Caco-2 (cell line): ENCODE measurements around the gene PSMA6. TPM values are rescaled to one million over a fixed set of nuclear protein-coding genes. Genes with fewer than 3 reads are reported as not detected.

Experiments used
- BruUV-seq: library from RNA; stranded (reverse); fragments of 400-500 nt; replicated peaks from 2 replicates; lab custom pipeline; 2021; lab: Mats Ljungman, UMichigan
- CTCF ChIA-PET: fragments of 300-600 bp; sonication (Branson Sonifier 250); formaldehyde crosslinking; loops from one replicate; lab custom pipeline; 2022; ENCODE audit warnings: antibody characterized with exemption; lab: Charles Lee
- POLR2A ChIA-PET: fragments of 300-600 bp; sonication (Branson Sonifier 250); formaldehyde crosslinking; loops from one replicate; lab custom pipeline; 2022; ENCODE audit warnings: antibody characterized with exemption; lab: Charles Lee
- DNase-seq, 2 experiments: peaks; one replicate each; pipeline versions ENCODE4 v3.0.0 to v3.0.0-alpha.2; 2020 to 2022
- H3K27me3 ChIP-seq: replicated peaks from 2 replicates; pipeline ENCODE4 v1.6.0; 2011; ENCODE audit warnings: low read length; ENCODE audit not compliant: control insufficient read depth, insufficient read depth
- H3K36me3 ChIP-seq: 2 replicates; pipeline ENCODE4 v1.5.1; 2011; ENCODE audit warnings: low read length; ENCODE audit not compliant: control insufficient read depth, insufficient read depth
- H3K4me1 ChIP-seq: fragments of 250-450 bp; sonication (Bioruptor Pico); 2 replicates; pipeline ENCODE4 v1.5.1; 2020; ENCODE audit warnings: mild to moderate bottlenecking
- H3K4me3 ChIP-seq: 2 replicates; pipeline ENCODE4 v1.5.1; 2011; ENCODE audit warnings: low read depth, mild to moderate bottlenecking, control low read depth, low read length
- H3K9me3 ChIP-seq: fragments of 250-450 bp; sonication (Bioruptor Pico); 2 replicates; pipeline ENCODE4 v1.5.1; 2020; ENCODE audit warnings: mild to moderate bottlenecking, moderate library complexity
- H3K27ac Mint-ChIP-seq: one replicate; pipeline ENCODE4 v1.8.0; 2022; ENCODE audit warnings: mixed read lengths; ENCODE audit not compliant: unreplicated experiment
- H3K27me3 Mint-ChIP-seq: one replicate; pipeline ENCODE4 v1.8.0; 2022; ENCODE audit warnings: mixed read lengths; ENCODE audit not compliant: insufficient read depth, unreplicated experiment
- H3K36me3 Mint-ChIP-seq: one replicate; pipeline ENCODE4 v1.8.0; 2022; ENCODE audit warnings: mild to moderate bottlenecking, mixed read lengths; ENCODE audit not compliant: insufficient read depth, unreplicated experiment
- H3K4me1 Mint-ChIP-seq: one replicate; pipeline ENCODE4 v1.8.0; 2022; ENCODE audit warnings: low read depth, mixed read lengths; ENCODE audit not compliant: unreplicated experiment
- H3K4me3 Mint-ChIP-seq: one replicate; pipeline ENCODE4 v1.8.0; 2022; ENCODE audit warnings: mild to moderate bottlenecking, moderate library complexity, mixed read lengths; ENCODE audit not compliant: unreplicated experiment
- H3K9me3 Mint-ChIP-seq: one replicate; pipeline ENCODE4 v1.8.0; 2022; ENCODE audit warnings: mixed read lengths; ENCODE audit not compliant: unreplicated experiment
- CTCF ChIP-seq, 2 experiments: fragments of 200-600 bp in 1 of 2; IDR thresholded peaks; 1 replicate in 1 of 2; 2 replicates in 1 of 2; pipeline versions ENCODE4 v1.5.1 to v1.8.0; 2011 to 2022; ENCODE audit warnings: antibody characterized with exemption in 1 of 2, control low read depth in 1 of 2, inconsistent platforms in 1 of 2, low read depth in 1 of 2, low read length in 1 of 2, mild to moderate bottlenecking in 1 of 2, moderate library complexity in 1 of 2; ENCODE audit not compliant: insufficient read depth in 1 of 2, severe bottlenecking in 1 of 2, unreplicated experiment in 1 of 2
- intact Hi-C: fragments of 100-400 bp; cut with micrococcal nuclease; formaldehyde crosslinking; loops from one replicate; pipeline ENCODE4 v1.10.0; 2022; ENCODE audit not compliant: unreplicated experiment
- total RNA-seq: library from RNA; stranded (reverse); gene quantifications from 2 replicates; pipeline ENCODE4 v1.2.3, GENCODE V29; 2022

PSMA6 gene
- total RNA-seq, 1 experiment from 2014 or later, result 247 TPM

- Mint-ChIP-seq H3K4me1 (no peaks in the 10 kb centered on the region), H3K27ac (no peak overlapping the region), H3K9me3 (no peaks in the 10 kb centered on the region), H3K36me3 (peaks cover 29% of the 10 kb centered on the region), H3K27me3 (no peaks in the 10 kb centered on the region), H3K4me3 (no peak overlapping the region)
- no peaks in the 10 kb centered on the region for H3K27me3 ChIP-seq
- intact Hi-C loops, result no loop called here
- H3K4me3 ChIP-seq, result no peak overlapping the region
- no peaks in the 10 kb centered on the region for H3K36me3 ChIP-seq
- no peak for TF ChIP-seq CTCF (IDR thresholded peaks at IDR 0.05; ENCODE audit: insufficient read depth in 1 of 2, low read depth in 1 of 2, low read length in 1 of 2, severe bottlenecking in 1 of 2, unreplicated experiment in 1 of 2)
- CTCF ChIA-PET, result no interaction called here
- POLR2A ChIA-PET, result no interaction called here
- no peak for DNase-seq
- no peaks in the 10 kb centered on the region for H3K9me3 ChIP-seq
- no TSS peak for BruUV-seq
- no peaks in the 10 kb centered on the region for H3K4me1 ChIP-seq
These were observed 27.3 kb downstream of the PSMA6 start for GRCh38 chr14:35319509-35319908.

- ChIA-PET CTCF (no interaction called here), POLR2A (no interaction called here)
- no TSS peak for BruUV-seq
- no peak overlapping the region for H3K4me3 Mint-ChIP-seq
- Histone ChIP-seq H3K27me3 (no peaks in the 10 kb centered on the region), H3K4me3 (no peak overlapping the region), H3K9me3 (no peaks in the 10 kb centered on the region), H3K4me1 (no peaks in the 10 kb centered on the region), H3K36me3 (no peaks in the 10 kb centered on the region)
- TF ChIP-seq CTCF (IDR thresholded peaks at IDR 0.05; ENCODE audit: insufficient read depth in 1 of 2, low read depth in 1 of 2, low read length in 1 of 2, severe bottlenecking in 1 of 2, unreplicated experiment in 1 of 2), result no peak
- no peaks in the 10 kb centered on the region for H3K4me1 Mint-ChIP-seq
- DNase-seq, result no peak
- H3K27ac Mint-ChIP-seq, result no peak overlapping the region
- H3K36me3 Mint-ChIP-seq, result peaks cover 21% of the 10 kb centered on the region
- no peaks in the 10 kb centered on the region for H3K27me3 Mint-ChIP-seq
- intact Hi-C loops, result no loop called here
- H3K9me3 Mint-ChIP-seq, result no peaks in the 10 kb centered on the region
These were observed 28.3 kb downstream of the PSMA6 start for GRCh38 chr14:35320472-35320871.

GRCh38 chr14:35326375-35326774 is 34.2 kb downstream of the PSMA6 start:
- no TSS peak for BruUV-seq
- TF ChIP-seq CTCF (IDR thresholded peaks at IDR 0.05; ENCODE audit: insufficient read depth in 1 of 2, low read depth in 1 of 2, low read length in 1 of 2, severe bottlenecking in 1 of 2, unreplicated experiment in 1 of 2), result no peak
- H3K4me1 ChIP-seq, result peaks cover 1% of the 10 kb centered on the region

More at GRCh38 chr14:35326375-35326774, 34.2 kb downstream of the PSMA6 start:
- H3K27ac Mint-ChIP-seq, result no peak overlapping the region
- DNase-seq, result no peak
- H3K4me1 Mint-ChIP-seq, result no peaks in the 10 kb centered on the region
- no peaks in the 10 kb centered on the region for H3K36me3 Mint-ChIP-seq
- Histone ChIP-seq H3K27me3 (no peaks in the 10 kb centered on the region), H3K4me3 (no peak overlapping the region), H3K9me3 (no peaks in the 10 kb centered on the region), H3K36me3 (no peaks in the 10 kb centered on the region)
- no peak overlapping the region for H3K4me3 Mint-ChIP-seq
- ChIA-PET CTCF (no interaction called here), POLR2A (no interaction called here)
- intact Hi-C loops, result no loop called here
- H3K9me3 Mint-ChIP-seq, result no peaks in the 10 kb centered on the region
- no peaks in the 10 kb centered on the region for H3K27me3 Mint-ChIP-seq
